Gastroesophageal sphincter (tissue), 3 donors: ENCODE measurements around the gene KIZ.

Experiments used
- CTCF ChIP-seq, 4 experiments: fragments of 200-600 bp in 2 of 4; fragments of 450-650 bp in 2 of 4; sonication (generic) in 1 of 4; IDR thresholded peaks; one replicate each; pipeline ENCODE4 v1.5.1; 2017 to 2019; ENCODE audit warnings: antibody characterized with exemption in 4 of 4, mild to moderate bottlenecking in 2 of 4, moderate library complexity in 2 of 4
- EP300 ChIP-seq: sonication (generic); formaldehyde crosslinking; IDR thresholded peaks from one replicate; pipeline ENCODE4 v1.6.1; 2017; ENCODE audit warnings: antibody characterized with exemption, mild to moderate bottlenecking

- TF ChIP-seq EP300 (no peak), CTCF (IDR thresholded peaks at IDR 0.05) (no peak)
These were observed 146.4 kb downstream of the KIZ start for GRCh38 chr20:21272279-21272678.
